Measurements from ENCODE around the gene UBR3. TPM values are rescaled to one million over a fixed set of nuclear protein-coding genes. Genes with fewer than 3 reads are reported as not detected.

Gene UBR3
- total RNA-seq, 1 experiment from 2014 or later: 30.0 TPM

DNA sequence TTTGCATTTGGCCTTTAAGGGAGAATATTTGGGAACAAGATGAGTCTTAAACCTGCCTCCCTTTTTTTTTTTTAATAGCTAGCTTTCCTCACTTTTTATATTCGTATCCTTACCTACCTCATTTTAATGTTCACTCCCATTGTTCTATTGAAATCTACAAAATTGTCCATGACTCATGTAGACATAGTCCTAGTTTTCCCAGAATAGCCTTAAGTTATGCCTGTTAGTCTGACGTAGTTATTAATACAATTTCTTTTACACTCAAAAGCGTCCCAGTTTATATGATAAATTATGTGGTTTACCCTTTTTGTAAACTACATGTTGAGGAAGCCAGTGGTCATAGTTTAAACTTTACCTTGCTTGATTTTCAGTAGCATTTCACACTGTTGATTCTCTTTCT is 73.4 kb downstream of the UBR3 start:
- no peaks in the 10 kb centered on the region for H3K27me3 Mint-ChIP-seq (ENCODE audit: insufficient read depth, unreplicated experiment)
- no TSS peak for BruUV-seq (replicated peaks)
- no peak overlapping the region for H3K27ac Mint-ChIP-seq (ENCODE audit: low read depth, unreplicated experiment)
- TF ChIP-seq, protein P1, sequence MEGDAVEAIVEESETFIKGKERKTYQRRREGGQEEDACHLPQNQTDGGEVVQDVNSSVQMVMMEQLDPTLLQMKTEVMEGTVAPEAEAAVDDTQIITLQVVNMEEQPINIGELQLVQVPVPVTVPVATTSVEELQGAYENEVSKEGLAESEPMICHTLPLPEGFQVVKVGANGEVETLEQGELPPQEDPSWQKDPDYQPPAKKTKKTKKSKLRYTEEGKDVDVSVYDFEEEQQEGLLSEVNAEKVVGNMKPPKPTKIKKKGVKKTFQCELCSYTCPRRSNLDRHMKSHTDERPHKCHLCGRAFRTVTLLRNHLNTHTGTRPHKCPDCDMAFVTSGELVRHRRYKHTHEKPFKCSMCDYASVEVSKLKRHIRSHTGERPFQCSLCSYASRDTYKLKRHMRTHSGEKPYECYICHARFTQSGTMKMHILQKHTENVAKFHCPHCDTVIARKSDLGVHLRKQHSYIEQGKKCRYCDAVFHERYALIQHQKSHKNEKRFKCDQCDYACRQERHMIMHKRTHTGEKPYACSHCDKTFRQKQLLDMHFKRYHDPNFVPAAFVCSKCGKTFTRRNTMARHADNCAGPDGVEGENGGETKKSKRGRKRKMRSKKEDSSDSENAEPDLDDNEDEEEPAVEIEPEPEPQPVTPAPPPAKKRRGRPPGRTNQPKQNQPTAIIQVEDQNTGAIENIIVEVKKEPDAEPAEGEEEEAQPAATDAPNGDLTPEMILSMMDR (IDR thresholded peaks at IDR 0.05; ENCODE audit: unreplicated experiment): no peak
- no peak overlapping the region for H3K4me3 Mint-ChIP-seq (ENCODE audit: unreplicated experiment)
- ChIA-PET POLR2A (interaction anchor here (1.0 kb wide), 1 partner anchor 16 kb away, joined by 4 read pairs; no protein-coding TSS in a partner anchor), CTCF (interaction anchor here (0.7 kb wide), 2 partner anchors 448 to 1671 kb away, joined by 3 read pairs; no protein-coding TSS in a partner anchor)
- peaks cover 5% of the 10 kb centered on the region for H3K36me3 Mint-ChIP-seq (ENCODE audit: insufficient read depth, unreplicated experiment)
- no peaks in the 10 kb centered on the region for H3K9me3 Mint-ChIP-seq (ENCODE audit: unreplicated experiment)
- intact Hi-C loops (cut with micrococcal nuclease): no loop called here
- H3K4me1 Mint-ChIP-seq (ENCODE audit: insufficient read depth, unreplicated experiment): peaks cover 9% of the 10 kb centered on the region
- peak; percentile 16 for DNase-seq (ENCODE audit: unreplicated experiment)

GRCh38 chr2:169906731-169907130 is 79.5 kb downstream of the UBR3 start:
- DNase-seq (ENCODE audit: unreplicated experiment): no peak
- Mint-ChIP-seq H3K36me3 (ENCODE audit: insufficient read depth, unreplicated experiment) (peaks cover 16% of the 10 kb centered on the region), H3K9me3 (ENCODE audit: unreplicated experiment) (no peaks in the 10 kb centered on the region), H3K4me3 (ENCODE audit: unreplicated experiment) (no peak overlapping the region), H3K4me1 (ENCODE audit: insufficient read depth, unreplicated experiment) (no peaks in the 10 kb centered on the region), H3K27me3 (ENCODE audit: insufficient read depth, unreplicated experiment) (no peaks in the 10 kb centered on the region), H3K27ac (ENCODE audit: low read depth, unreplicated experiment) (no peak overlapping the region)
- intact Hi-C loops (cut with micrococcal nuclease): no loop called here
- ChIA-PET CTCF (interaction anchor here (1.1 kb wide), 1 partner anchor 30 kb away, joined by 3 read pairs; no protein-coding TSS in a partner anchor), POLR2A (interaction anchor here (1.1 kb wide), 1 partner anchor 82 kb away, joined by 3 read pairs; the partner anchor contains the start of gene METTL5)
- BruUV-seq (replicated peaks): no TSS peak
- TF ChIP-seq, protein P1 (IDR thresholded peaks at IDR 0.05; ENCODE audit: unreplicated experiment): no peak

GRCh38 chr2:169909376-169909775 is 82.1 kb downstream of the UBR3 start:
- Mint-ChIP-seq H3K4me3 (ENCODE audit: unreplicated experiment) (no peak overlapping the region), H3K9me3 (ENCODE audit: unreplicated experiment) (no peaks in the 10 kb centered on the region), H3K27me3 (ENCODE audit: insufficient read depth, unreplicated experiment) (no peaks in the 10 kb centered on the region), H3K36me3 (ENCODE audit: insufficient read depth, unreplicated experiment) (peaks cover 21% of the 10 kb centered on the region), H3K4me1 (ENCODE audit: insufficient read depth, unreplicated experiment) (peaks cover 3% of the 10 kb centered on the region), H3K27ac (ENCODE audit: low read depth, unreplicated experiment) (no peak overlapping the region)
- CTCF ChIA-PET: interaction anchor here (0.6 to 1.2 kb wide), 2 partner anchors 20 to 1729 kb away, joined by 3 to 7 read pairs; no protein-coding TSS in a partner anchor
- no peak for DNase-seq (ENCODE audit: unreplicated experiment)
- POLR2A ChIA-PET: interaction anchor here (0.5 kb wide), 1 partner anchor 236 kb away, joined by 3 read pairs; no protein-coding TSS in a partner anchor
- intact Hi-C loops (cut with micrococcal nuclease): no loop called here
- BruUV-seq (replicated peaks): no TSS peak
- TF ChIP-seq, protein P1 (IDR thresholded peaks at IDR 0.05; ENCODE audit: unreplicated experiment): no peak

DNA sequence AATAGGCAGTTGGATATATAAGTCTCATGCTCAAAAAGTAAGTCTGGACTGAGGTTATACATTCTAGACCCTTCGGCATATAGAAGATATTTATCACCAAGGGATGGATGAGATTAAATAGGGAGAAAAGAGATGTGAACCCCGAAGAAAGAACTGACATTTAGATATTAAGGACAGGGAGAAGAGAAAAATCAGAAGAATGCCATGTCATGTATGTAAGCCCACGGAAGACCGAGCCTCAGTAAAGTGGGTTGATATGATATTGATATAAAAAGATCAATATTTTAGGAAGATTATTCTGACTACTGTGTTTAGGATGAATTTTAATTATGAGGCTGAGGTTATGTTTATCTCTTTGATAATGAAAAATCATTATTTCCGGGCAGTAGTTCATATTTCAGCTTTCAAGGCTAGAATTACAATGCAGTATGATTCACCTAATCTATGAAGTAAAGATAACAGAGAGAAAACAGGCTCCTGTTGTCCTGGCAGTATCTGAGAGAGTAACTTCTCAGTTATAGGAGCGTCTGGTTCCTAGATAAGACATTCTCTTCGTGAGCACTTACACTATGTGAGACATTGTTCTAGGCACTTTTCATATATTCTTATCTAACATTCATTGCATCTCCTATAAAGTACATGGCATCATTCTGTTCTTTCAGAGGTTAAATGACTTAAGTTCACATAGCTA is 83.0 kb downstream of the UBR3 start:
- DNase-seq (ENCODE audit: unreplicated experiment): no peak
- H3K4me3 Mint-ChIP-seq (ENCODE audit: unreplicated experiment): no peak overlapping the region
- BruUV-seq (replicated peaks): no TSS peak
- no peaks in the 10 kb centered on the region for H3K9me3 Mint-ChIP-seq (ENCODE audit: unreplicated experiment)
- peaks cover 30% of the 10 kb centered on the region for H3K36me3 Mint-ChIP-seq (ENCODE audit: insufficient read depth, unreplicated experiment)
- H3K4me1 Mint-ChIP-seq (ENCODE audit: insufficient read depth, unreplicated experiment): peaks cover 5% of the 10 kb centered on the region
- intact Hi-C loops (cut with micrococcal nuclease): no loop called here
- ChIA-PET POLR2A (interaction anchor here (0.6 to 1.5 kb wide), 2 partner anchors 79 to 86 kb away, joined by 4 to 5 read pairs; no protein-coding TSS in a partner anchor), CTCF (no interaction called here)
- no peak overlapping the region for H3K27ac Mint-ChIP-seq (ENCODE audit: low read depth, unreplicated experiment)
- no peaks in the 10 kb centered on the region for H3K27me3 Mint-ChIP-seq (ENCODE audit: insufficient read depth, unreplicated experiment)
- TF ChIP-seq, protein P1 (IDR thresholded peaks at IDR 0.05; ENCODE audit: unreplicated experiment): no peak

Measured in MCF 10A (cell line).